WERI-Rb-1 (cell line): ENCODE measurements around the gene CLEC16A.
A peak's percentile ranks its signal among the peaks of the same experiment; 100 is the strongest.

ENCODE experiments used
- DNase-seq: peaks from one replicate; pipeline ENCODE4 v3.0.0-alpha.2; 2020
- H3K27ac ChIP-seq: fragments of 250-450 bp; sonication (Bioruptor Pico); 2 replicates; pipeline ENCODE4 v1.5.1; 2020; ENCODE audit warnings: mild to moderate bottlenecking, moderate library complexity
- H3K27me3 ChIP-seq: fragments of 250-450 bp; sonication (Bioruptor Pico); 2 replicates; pipeline ENCODE4 v1.5.1; 2021; ENCODE audit warnings: mild to moderate bottlenecking, low read depth, moderate library complexity; ENCODE audit not compliant: insufficient read depth, severe bottlenecking
- H3K36me3 ChIP-seq: fragments of 250-450 bp; sonication (Bioruptor Pico); 2 replicates; pipeline ENCODE4 v1.5.1; 2020; ENCODE audit warnings: mild to moderate bottlenecking, moderate library complexity
- H3K4me3 ChIP-seq: 2 replicates; pipeline ENCODE4 v1.5.1; 2011; ENCODE audit warnings: low read depth, mild to moderate bottlenecking, control low read depth, low read length
- H3K9me3 ChIP-seq: fragments of 250-450 bp; sonication (Bioruptor Pico); 2 replicates; pipeline ENCODE4 v1.5.1; 2021; ENCODE audit warnings: mild to moderate bottlenecking, moderate library complexity; ENCODE audit not compliant: severe bottlenecking
- CTCF ChIP-seq: IDR thresholded peaks from 2 replicates; pipeline ENCODE4 v1.5.1; 2011; ENCODE audit warnings: low read depth, mild to moderate bottlenecking, control low read depth, inconsistent platforms, low read length

The CLEC16A gene

GRCh38 chr16:11088074-11088730 lies 143.8 kb downstream of the CLEC16A start:
- Histone ChIP-seq H3K9me3 (no peaks in the 10 kb centered on the region), H3K27me3 (no peaks in the 10 kb centered on the region), H3K4me3 (no peak overlapping the region), H3K27ac (no peak overlapping the region), H3K36me3 (peaks cover 7% of the 10 kb centered on the region)
- no peak for DNase-seq
- no peak for TF ChIP-seq CTCF

- Histone ChIP-seq H3K27me3 (no peaks in the 10 kb centered on the region), H3K36me3 (peaks cover 7% of the 10 kb centered on the region), H3K27ac (no peak overlapping the region), H3K4me3 (no peak overlapping the region), H3K9me3 (no peaks in the 10 kb centered on the region)
- DNase-seq: no peak
- no peak for TF ChIP-seq CTCF
Measured at GRCh38 chr16:11088831-11089230, 144.5 kb downstream of the CLEC16A start.

GRCh38 chr16:11089504-11090124 lies 145.2 kb downstream of the CLEC16A start:
- H3K4me3 ChIP-seq: no peak overlapping the region
- TF ChIP-seq CTCF: no peak
- peaks cover 7% of the 10 kb centered on the region for H3K36me3 ChIP-seq
- no peak overlapping the region for H3K27ac ChIP-seq
- H3K9me3 ChIP-seq: no peaks in the 10 kb centered on the region
- H3K27me3 ChIP-seq: no peaks in the 10 kb centered on the region
- no peak for DNase-seq

GRCh38 chr16:11090232-11090631 lies 145.9 kb downstream of the CLEC16A start:
- no peak overlapping the region for H3K4me3 ChIP-seq
- DNase-seq: no peak
- H3K27me3 ChIP-seq: no peaks in the 10 kb centered on the region
- H3K9me3 ChIP-seq: no peaks in the 10 kb centered on the region
- TF ChIP-seq CTCF: no peak
- H3K27ac ChIP-seq: no peak overlapping the region
- peaks cover 7% of the 10 kb centered on the region for H3K36me3 ChIP-seq

- no peak overlapping the region for H3K4me3 ChIP-seq
- H3K27ac ChIP-seq: no peak overlapping the region
- H3K27me3 ChIP-seq: no peaks in the 10 kb centered on the region
- peaks cover 7% of the 10 kb centered on the region for H3K36me3 ChIP-seq
- H3K9me3 ChIP-seq: no peaks in the 10 kb centered on the region
- TF ChIP-seq CTCF: no peak
- DNase-seq: peak; percentile 21
Measured at GRCh38 chr16:11091021-11091785, 146.8 kb downstream of the CLEC16A start.
